NK-92 (cell line): ENCODE measurements around the gene ACSS1.

Experiments
- DNase-seq: peaks from one replicate; lab custom pipeline; 2025; ENCODE audit not compliant: unreplicated experiment; lab: John Stamatoyannopoulos, UW

Gene ACSS1

DNA sequence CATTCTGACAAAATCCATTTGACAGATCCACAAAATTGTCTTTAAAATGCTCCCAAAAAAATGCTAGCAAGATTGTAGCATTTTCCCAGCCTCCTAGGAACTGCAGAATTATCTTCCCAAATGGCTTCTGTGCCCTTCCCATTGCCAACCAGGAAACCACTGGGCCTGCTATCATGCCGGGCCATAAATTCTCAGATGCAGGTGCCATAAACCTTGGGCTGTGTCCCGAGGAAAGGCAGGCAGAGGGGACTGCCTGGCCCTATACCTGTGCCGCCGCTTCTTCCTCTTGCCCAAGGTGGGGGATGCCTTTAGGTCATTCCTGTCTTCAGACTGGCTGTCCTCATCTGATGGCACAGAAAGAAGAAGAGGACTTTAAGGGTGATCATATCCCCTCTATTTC is 21.2 kb upstream of the ACSS1 start:
- DNase-seq, result no peak

DNA sequence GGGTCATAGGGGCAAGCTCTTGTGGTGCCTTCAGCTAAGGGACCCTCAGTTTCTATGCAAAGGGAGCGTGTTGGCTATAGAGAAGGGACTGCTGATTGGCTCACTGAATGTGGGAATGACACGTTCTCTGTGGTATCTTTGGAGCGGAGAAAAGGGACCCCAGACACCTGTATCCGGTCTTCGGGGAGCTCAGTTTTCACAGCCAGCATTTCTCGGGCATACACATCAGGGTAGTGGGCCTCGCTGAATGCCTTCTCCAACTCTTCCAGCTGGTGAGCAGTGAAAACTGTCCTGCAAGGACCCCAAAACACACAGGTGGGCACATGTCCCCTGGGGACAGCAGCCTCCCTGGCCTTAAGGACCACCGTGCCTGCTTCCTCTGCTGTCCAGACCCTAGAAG is 20.7 kb upstream of the ACSS1 start:
- no peak for DNase-seq

DNA sequence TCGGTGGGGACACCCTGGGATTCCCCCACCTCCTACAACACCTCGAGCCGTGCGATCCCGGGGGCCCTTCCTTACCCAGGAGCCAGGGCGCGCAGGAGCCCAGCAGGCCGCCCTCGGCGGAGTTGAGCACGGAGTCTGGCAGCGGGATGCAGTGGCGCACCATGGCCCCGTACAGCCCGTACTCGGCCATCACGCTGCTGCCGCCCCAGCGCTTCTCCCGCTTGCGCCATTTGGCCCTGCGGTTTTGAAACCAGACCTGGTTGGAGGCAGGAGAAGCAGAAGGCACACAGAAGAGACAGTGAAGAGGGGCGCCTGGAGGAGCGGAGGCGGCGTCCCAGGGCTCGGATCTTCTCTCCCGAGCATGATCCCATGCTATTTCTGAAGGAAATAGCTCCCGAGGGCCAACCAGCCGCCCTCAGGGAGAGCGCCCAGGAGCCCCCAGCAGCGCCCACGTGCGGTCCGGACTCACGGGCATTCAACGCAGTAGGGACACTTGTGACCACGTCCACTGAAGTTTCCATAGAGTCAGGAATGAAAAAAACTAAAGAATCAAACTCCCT is 19.8 kb upstream of the ACSS1 start:
- no peak for DNase-seq

DNA sequence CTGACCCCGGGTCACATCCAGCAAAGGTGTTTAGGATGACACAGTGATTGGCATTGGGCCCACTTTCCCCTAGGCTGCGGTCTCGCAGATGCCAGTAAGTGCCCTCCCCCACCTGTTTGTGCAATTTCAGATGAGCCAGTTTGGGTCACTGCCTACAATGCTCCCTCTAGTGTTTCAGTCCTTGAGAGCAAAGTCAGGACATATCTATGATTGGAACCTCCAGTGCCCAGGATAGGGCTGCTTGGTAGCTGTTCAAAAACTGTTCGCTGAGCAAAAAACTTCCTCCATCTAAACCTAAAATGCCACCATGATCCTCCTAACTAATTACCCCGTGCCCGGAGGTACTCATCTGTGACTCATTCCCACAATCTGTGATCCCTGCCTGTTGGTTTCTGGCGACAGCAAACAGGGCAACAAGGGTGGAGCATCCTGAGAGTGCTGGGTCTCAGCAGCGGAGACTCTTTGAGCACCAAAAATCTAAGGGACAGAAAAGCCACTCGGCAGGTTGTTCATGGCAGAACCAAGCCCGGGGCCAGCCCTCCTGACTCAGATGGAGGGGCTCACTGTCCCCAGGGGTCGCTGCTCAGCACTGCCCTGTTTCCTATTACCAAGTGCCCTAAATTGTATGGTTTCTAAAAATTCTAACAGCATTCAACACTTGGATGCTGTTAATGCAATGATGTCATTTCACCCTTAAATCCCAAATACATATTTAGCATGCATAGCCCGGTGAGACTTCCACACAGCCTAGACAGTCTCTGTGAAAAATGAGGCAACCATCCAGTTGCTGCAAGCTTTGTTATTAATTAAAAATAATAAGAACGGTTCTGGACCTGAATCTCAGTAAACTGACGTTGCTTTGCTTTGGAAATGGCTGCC is 19.0 kb upstream of the ACSS1 start:
- DNase-seq, result no peak

DNA sequence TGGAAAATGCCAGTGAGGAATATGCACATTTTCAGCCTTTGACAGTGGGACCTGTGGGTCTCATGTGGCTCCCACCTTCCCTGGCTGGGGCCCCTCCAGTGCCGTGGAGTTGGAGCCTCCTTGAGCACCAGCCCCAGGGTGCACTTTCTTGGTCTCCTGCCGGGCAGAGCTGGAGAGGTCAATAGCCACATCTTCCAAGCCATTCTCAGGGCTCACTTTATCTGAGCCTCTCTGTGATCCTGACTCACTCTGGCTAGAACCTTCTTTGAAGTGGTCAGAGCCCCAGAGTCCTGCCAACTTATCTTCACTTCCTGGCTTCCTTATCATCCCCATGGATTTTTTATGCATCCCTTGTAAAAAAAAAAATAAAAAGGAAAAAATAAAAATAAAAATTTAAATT is 18.3 kb upstream of the ACSS1 start:
- DNase-seq, result no peak

DNA sequence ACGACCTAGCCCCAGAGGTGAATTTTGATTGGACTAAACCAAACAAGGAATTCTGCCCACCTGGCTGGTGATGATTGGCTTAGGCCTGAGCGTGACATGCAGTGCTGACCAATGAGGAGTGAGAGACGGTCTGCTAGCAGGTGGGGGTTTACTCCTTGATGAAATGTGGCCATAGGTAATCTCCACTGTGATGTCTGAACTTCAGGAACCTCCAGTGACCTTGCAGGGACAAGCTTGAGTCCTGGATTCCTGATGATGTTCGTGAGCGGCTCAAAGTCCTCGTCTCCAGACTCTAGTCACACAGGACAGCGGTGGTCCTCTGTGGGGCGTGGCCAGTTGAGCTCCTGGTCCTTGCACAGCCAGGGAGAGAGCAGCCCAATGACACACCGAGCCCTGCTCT is 15.6 kb upstream of the ACSS1 start:
- no peak for DNase-seq

DNA sequence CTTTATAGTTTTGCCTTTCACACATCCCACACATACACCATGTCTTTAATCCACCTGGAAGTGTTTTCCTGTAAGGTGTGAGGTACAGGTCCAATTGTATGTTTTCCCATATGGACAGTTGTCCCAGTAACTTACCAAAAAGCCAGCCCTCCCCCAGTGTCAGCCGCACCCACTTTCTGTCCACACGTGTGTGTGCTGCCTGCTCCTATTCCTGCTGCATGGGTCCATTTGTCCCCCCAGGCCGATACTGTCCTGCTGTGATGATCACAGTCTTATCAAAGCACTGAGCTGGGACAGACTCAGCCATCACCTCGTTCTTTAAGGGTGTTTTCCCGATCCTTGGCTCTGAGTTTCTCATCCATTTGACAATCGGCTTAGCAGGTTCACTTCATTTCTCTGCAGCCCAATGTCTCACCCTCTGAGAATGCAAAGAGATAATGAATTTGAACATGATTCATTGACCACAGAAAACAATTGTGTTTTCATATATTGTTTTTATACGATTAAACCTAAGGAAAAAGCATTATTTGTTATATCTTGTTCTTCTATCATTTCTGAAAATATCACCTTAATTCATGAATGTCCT is 14.4 kb upstream of the ACSS1 start:
- DNase-seq, result no peak

DNA sequence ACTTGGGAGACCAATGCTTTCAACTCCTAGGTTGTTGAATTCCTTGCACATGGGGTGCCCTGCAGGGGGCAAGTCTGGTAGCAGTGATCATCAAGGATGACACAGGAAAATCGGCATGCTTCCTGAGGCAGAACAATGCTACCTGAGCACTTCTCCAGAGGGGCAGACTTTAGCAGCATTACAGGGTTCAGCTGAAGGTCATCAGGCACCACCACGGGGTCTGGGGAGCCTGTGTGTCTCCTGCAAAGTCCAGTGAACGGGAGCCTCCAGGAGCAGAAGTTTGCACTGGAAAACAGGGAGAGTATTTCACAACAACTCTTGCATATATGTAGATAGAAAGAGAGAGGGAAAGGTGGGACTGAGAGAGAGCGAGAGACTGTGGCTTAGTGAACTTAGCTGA is 13.8 kb upstream of the ACSS1 start:
- DNase-seq, result no peak

DNA sequence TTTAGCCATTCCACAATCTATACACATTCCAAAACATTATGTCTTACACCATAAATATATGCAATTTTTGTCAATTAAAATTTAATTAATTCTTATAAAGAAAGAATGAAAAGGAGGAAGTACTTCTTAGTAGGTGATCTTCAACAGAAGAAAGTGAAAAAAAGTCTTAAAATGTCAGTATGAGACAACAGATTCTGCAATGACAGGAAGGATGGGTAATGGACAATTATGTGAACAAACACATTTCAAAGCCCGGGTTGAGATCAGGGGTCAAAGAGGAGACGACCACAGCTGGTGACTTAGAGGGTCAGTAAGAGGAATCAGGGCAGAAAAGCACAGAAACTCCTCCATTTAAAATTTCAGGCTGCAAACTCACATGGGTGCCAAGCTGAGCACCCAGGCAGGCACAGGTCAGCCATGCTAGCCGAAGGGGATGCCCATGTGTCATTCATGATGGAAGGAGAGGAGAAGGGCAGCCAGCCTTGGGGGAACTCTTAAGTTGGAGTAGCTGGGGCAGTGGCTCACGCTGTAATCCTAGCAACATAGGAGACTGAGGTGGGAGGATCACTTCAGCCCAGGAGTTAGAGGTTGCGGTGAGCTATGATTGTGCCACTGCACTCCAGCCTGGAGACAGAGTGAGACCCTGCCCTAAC is 13.0 kb upstream of the ACSS1 start:
- no peak for DNase-seq

DNA sequence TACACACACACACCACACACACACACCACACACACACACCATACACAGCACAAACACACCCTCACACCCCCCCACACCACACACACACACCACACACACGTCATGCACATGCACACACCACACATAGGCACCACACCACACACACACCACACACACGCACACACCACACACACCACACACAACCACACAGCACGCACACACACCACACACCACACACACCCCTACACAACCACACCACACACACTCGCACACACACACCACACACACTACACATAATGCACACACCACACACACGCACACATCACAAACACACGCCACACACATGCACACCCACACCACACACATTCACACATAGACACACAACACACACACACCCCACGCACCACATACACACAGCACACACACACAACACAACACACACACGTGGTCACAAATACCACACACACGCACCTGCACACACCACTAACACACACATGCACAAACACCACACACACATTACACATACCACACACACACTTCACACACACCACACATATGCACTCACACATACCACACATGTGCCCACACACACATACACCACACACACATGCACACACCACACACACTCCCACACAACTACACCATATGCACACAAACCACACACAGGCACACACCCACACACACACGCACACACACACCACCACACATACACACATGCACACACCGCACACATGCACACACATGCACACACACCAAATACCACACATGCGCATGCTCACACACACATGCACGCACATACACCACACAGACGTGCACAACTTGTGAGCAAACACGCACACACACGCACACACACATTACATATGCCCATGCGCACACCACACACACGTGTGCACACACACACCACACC is 9.4 kb upstream of the ACSS1 start:
- DNase-seq, result no peak

DNA sequence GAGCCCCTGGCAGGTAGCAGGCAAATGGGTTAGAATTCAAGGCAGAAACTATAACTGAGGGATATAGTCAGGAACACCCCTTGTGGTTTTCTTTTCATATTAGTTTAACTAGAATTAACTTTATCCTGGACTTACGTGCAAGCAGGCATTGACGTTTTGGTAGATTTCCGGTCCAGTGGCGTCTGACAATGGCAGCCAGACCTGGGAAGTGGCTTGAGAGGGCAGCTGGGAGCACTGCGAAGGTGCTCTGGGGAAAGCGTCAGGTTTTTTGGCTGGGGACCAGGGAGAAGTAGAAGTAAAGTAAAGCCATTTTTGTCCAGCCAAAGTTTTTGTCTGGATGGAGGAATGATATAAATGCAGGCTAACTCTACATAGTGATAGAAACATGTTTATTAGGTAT is 8.4 kb upstream of the ACSS1 start:
- no peak for DNase-seq

DNA sequence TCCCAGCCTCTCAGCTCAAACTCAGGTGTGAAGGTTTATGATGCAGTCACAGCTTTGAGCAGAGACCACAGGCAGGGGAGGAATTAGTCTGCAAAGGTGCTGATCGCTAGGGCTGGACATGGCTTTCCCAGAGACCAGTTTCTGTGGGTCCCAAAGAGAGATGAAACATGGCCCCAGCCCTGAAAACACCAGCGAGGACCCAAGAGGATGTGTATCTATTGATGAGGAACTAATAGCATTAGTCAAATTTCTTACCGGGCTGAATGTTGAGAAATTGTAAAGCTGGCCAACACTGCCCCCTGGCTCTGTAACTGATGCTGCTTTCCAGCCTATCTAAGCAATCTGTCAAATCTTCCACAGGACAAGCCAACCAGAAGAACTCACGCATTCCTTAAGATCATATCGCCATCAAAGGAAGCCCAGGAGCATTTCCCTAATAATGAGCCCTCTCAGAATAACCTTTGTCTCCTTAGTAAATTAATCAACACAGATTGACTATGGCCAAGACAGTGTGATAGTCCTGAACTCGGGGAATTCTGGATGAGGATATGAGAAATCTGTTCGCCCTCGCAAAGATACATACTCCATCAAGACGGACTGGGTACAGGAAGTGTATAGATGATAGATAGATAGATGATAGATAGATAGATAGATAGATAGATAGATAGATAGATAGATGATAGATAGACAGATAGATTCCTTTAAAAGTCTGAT is 7.8 kb upstream of the ACSS1 start:
- DNase-seq, result no peak

DNA sequence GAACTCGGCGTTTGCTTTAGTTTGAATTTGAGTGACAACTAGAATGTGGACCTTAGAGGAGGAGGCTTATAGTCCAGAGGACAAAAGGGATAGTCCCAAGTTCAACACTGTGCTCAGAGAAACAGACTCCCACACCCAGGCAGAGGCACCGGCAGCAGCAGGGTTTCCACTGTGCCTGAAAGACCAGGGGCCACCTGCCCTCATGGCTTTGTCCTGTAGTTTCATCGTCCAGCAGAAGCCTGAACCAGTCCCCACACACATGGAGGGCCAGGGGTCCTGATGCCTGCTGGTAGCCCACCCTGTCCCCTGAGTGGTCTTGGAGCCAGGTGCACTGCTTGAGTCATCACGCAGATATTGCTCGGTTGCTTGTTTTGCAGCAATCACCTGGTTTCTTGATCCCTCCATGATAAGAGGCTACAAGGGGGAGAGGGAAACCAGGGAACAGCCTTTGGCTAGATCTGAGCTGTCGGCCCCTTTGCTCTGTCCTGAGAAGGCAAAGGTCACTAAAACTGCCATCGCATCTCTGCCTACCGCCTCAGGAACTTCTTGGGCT is 7.2 kb upstream of the ACSS1 start:
- no peak for DNase-seq

DNA sequence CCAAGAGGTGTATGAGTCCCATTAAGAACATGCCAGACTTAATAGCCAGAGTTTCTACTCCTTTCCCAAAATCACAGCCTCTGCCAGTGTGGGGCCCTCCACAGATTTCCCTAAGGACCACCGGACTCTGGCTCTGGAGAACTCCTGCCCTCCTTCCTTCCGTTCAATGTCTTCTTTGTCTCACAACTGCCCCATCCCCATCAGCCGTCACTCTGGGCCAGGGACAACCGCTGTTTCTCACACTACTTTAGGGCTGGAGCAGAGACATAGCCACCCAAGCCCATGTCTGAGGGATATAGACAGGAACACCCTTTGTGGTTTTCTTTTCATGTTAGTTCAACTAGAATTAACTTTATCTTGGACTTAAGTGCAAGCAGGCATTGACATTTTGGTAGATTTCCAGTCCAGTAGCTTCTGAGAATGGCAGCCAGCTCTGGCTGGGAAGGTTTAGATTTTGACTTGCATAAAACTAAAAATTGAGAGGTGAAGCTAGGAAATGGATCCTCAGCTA is 6.7 kb upstream of the ACSS1 start:
- DNase-seq, result no peak

DNA sequence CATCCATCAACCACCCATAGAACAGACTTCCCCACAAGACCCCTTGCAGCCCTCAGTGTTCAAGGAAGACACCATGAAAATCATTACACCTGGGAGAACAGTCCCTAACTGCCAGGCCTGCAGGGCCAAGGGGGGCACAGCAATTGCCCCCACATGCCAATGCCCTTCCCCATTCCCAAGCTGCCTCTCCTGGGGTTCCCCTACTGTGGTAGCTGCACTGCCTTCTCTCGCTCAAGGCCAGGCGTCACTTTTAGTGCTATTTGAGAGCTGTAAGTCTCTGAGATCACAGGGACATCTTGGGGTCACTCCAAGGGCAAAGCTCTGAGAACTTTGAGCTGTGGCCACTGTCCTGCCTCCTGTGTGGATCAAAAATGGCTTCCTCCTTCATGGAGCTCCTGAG is 6.0 kb upstream of the ACSS1 start:
- DNase-seq, result no peak

DNA sequence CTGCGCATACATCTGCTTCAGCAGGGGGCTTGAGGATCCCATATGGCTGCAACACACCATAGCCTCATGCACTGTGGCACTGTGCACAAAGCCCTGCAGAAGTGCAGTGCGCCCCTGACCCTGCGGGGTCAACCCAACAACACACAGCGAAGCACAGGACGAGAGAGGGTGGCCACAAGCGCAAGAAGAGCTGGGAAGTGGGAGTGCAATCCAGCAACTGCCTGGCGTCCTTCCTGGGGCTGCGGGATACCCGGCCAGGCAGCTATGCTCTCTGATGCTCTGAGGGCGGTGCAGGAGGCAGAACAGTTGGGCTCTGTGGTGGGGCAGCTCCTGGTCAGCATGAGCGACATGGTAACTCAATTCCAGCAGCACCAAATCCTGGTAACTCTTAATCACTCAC is 5.6 kb upstream of the ACSS1 start:
- DNase-seq, result no peak

DNA sequence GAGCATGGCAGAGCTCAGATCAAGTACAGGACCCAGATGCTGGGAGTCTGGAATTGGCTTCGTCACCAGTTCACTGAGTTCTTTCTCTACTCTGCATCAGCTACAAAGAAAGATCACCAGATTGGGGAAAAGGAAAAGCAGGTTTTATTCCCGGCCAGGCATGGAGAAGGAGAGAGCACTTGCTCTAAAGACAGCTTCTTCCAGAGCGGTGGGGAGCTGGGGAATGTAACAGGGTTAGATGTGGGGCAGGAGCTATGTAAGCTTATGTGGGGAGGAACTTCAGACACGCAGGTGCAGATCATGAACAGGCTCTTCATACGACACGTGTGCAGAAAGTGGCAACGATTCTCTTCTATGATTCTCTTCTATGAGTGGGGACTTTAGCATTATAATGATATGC is 4.9 kb upstream of the ACSS1 start:
- DNase-seq, result no peak

DNA sequence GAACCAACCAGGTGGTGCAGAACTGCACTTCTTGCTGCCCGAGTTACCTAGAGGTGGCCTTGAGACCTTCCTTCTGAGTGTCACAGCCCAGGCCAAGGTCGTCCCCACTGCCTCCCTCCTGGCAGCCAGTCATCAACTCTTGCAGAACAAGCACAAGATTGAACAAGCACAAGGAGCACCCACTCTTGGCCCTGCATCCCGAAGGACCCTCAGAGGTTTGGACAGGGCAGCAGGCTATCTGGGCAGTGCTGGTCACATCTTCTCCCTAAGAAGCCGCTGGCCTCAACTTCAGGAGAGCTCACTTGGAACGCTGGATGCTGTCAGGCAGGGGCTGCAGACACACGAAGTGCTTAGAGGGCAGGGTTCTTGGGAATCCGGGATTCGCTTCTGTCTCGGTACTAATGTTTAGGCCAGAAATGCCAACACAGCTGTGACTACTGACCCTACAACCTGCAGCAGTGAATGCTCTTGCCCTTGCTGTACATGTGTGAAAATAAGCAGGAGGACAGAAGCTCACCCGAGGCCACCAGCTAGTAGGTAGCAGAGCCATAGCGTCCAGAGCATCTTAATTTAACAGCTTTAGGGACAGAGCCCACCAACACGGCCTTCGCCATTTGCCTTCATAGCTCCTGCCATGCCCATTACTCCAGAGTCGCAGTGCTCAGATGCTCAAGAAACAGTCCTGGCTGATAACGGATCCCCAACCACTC is 4.0 kb upstream of the ACSS1 start:
- no peak for DNase-seq

DNA sequence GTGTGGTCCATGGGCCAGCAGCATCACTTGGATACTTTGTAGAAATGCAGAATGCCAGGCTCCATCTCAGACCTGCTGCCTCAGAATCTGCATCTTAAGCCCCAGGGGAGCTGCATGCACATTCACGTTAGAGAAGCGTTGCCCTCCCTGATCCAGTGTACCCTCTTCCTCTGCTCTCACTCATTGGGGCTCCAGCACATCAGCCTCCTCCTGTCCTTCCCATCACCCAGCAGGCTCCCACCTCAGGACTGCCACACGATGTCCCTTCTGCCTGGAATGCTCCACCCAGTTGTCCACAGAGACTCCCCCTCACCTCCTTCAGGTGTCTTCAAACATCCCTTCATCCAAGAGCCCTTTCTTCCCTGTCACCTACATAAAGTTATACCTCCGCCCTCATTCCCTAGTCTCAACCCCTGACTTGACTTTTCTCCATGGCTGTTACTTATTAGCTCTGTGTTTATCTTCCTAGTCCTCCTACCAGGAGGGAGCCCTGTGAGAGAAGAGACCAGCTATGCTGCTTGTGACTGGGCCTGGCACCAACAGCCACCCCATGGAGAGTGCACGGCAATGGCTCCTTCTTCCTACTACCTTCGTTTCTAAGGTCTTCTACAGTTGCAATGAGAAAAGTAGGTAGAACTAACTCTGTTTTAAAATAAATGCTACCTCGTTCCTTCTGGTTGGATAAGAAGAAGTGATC is 3.3 kb upstream of the ACSS1 start:
- DNase-seq, result no peak
